Vagina (tissue), 2 donors: ENCODE results near the gene DGLUCY. TPM values are rescaled to one million over a fixed set of nuclear protein-coding genes. Genes with fewer than 3 reads are reported as not detected.
"Not testable (repeated sequence)": the region's sequence is repeated elsewhere in the genome, so short reads cannot be mapped to it uniquely, and the experiment has no call there.

Source experiments
- DNase-seq, 2 donors: peaks; one replicate each; pipeline ENCODE4 v3.0.0-alpha.2; 2017; ENCODE audit errors: extremely low spot score in 2 of 2
- H3K27ac ChIP-seq: fragments of 200-600 bp; sonication (generic); one replicate; pipeline ENCODE4 v1.5.1; 2019
- H3K27me3 ChIP-seq: fragments of 200-600 bp; sonication (generic); one replicate; pipeline ENCODE4 v1.5.1; 2019
- H3K36me3 ChIP-seq, 2 donors: fragments of 200-600 bp; sonication (generic); one replicate each; pipeline ENCODE4 v1.5.1; 2017 to 2019
- H3K4me1 ChIP-seq: fragments of 200-600 bp; sonication (generic); one replicate; pipeline ENCODE4 v1.5.1; 2019
- H3K4me3 ChIP-seq, 2 donors: fragments of 200-600 bp; sonication (generic); 1 replicate in 1 of 2; 2 replicates in 1 of 2; pipeline ENCODE4 v1.5.1; 2016 to 2019
- H3K9me3 ChIP-seq: fragments of 200-600 bp; sonication (generic); one replicate; pipeline ENCODE4 v1.5.1; 2019
- CTCF ChIP-seq, 3 experiments: fragments of 450-650 bp in 2 of 3; fragments of 200-600 bp in 1 of 3; sonication (generic) in 1 of 3; IDR thresholded peaks; one replicate each; pipeline ENCODE4 v1.5.1; 2017 to 2019; ENCODE audit warnings: antibody characterized with exemption in 3 of 3, mild to moderate bottlenecking in 2 of 3, moderate library complexity in 2 of 3
- POLR2A ChIP-seq, 2 donors: fragments of 450-650 bp; IDR thresholded peaks; one replicate each; pipeline ENCODE4 v1.6.1; 2017; ENCODE audit warnings: antibody characterized with exemption in 2 of 2, mild to moderate bottlenecking in 2 of 2, moderate library complexity in 2 of 2
- POLR2AphosphoS5 ChIP-seq, 2 donors: sonication (generic); formaldehyde crosslinking; IDR thresholded peaks; one replicate each; pipeline ENCODE4 v1.9.0; 2017; ENCODE audit warnings: antibody characterized with exemption in 2 of 2, mild to moderate bottlenecking in 2 of 2, low read depth in 1 of 2; ENCODE audit not compliant: insufficient read depth in 1 of 2
- intact Hi-C: fragments of 100-400 bp; cut with DNase I; formaldehyde crosslinking; loops from one replicate; pipeline ENCODE4 v1.15.1; 2023
- total RNA-seq: library from RNA; depleted of rRNA; stranded (reverse); fragments of >200 nt; gene quantifications from one replicate; pipeline ENCODE4 v1.2.3, GENCODE V29; 2016

DGLUCY gene
- total RNA-seq, 1 donor from 2014 or later: 57.0 TPM

- H3K9me3 ChIP-seq: no peaks in the 10 kb centered on the region
- no peak for DNase-seq
- H3K27ac ChIP-seq: no peak overlapping the region
- no peaks in the 10 kb centered on the region for H3K4me1 ChIP-seq
- no peaks in the 10 kb centered on the region for H3K27me3 ChIP-seq
- H3K36me3 ChIP-seq: peaks cover 0 to 37% of the 10 kb centered on the region in 2 donors
- no peak for TF ChIP-seq POLR2A (IDR thresholded peaks at IDR 0.05)
- no peak for TF ChIP-seq CTCF (IDR thresholded peaks at IDR 0.05)
- TF ChIP-seq POLR2AphosphoS5 (IDR thresholded peaks at IDR 0.05; ENCODE audit: insufficient read depth in 1 of 2, low read depth in 1 of 2): no peak
- intact Hi-C loops: no loop called here
- H3K4me3 ChIP-seq: no peak overlapping the region
Measured at GRCh38 chr14:91180611-91181010, 66.7 kb downstream of the DGLUCY start.

GRCh38 chr14:91182753-91183152, 68.9 kb downstream of the DGLUCY start:
- H3K27ac ChIP-seq, DNase-seq, intact Hi-C loops, H3K4me1 ChIP-seq, H3K4me3 ChIP-seq, H3K27me3 ChIP-seq, H3K9me3 ChIP-seq: not testable (repeated sequence)
- peaks cover 0 to 42% of the 10 kb centered on the region in 2 donors for H3K36me3 ChIP-seq

GRCh38 chr14:91184559-91184958, 70.7 kb downstream of the DGLUCY start:
- H3K27ac ChIP-seq: no peak overlapping the region
- DNase-seq: no peak
- H3K27me3 ChIP-seq: no peaks in the 10 kb centered on the region
- H3K4me1 ChIP-seq: no peaks in the 10 kb centered on the region
- H3K9me3 ChIP-seq: no peaks in the 10 kb centered on the region
- intact Hi-C loops: no loop called here
- peaks cover 0 to 53% of the 10 kb centered on the region in 2 donors for H3K36me3 ChIP-seq
- no peak overlapping the region for H3K4me3 ChIP-seq
- no peak for TF ChIP-seq POLR2A (IDR thresholded peaks at IDR 0.05)
- no peak for TF ChIP-seq CTCF (IDR thresholded peaks at IDR 0.05)
- TF ChIP-seq POLR2AphosphoS5 (IDR thresholded peaks at IDR 0.05; ENCODE audit: insufficient read depth in 1 of 2, low read depth in 1 of 2): no peak

GRCh38 chr14:91185721-91186120, 71.8 kb downstream of the DGLUCY start:
- intact Hi-C loops: no loop called here
- H3K4me3 ChIP-seq: no peak overlapping the region
- TF ChIP-seq POLR2AphosphoS5 (IDR thresholded peaks at IDR 0.05; ENCODE audit: insufficient read depth in 1 of 2, low read depth in 1 of 2): no peak
- H3K27me3 ChIP-seq: no peaks in the 10 kb centered on the region
- H3K4me1 ChIP-seq: no peaks in the 10 kb centered on the region
- peaks cover 0 to 58% of the 10 kb centered on the region in 2 donors for H3K36me3 ChIP-seq
- no peak for DNase-seq
- H3K27ac ChIP-seq: no peak overlapping the region
- H3K9me3 ChIP-seq: no peaks in the 10 kb centered on the region

GRCh38 chr14:91186515-91187066, 72.7 kb downstream of the DGLUCY start:
- no peak overlapping the region for H3K4me3 ChIP-seq
- no peaks in the 10 kb centered on the region for H3K27me3 ChIP-seq
- no peak for DNase-seq
- no peak overlapping the region for H3K27ac ChIP-seq
- H3K4me1 ChIP-seq: no peaks in the 10 kb centered on the region
- no peaks in the 10 kb centered on the region for H3K9me3 ChIP-seq
- TF ChIP-seq POLR2A (IDR thresholded peaks at IDR 0.05) (no peak), CTCF (IDR thresholded peaks at IDR 0.05) (no peak), POLR2AphosphoS5 (IDR thresholded peaks at IDR 0.05; ENCODE audit: insufficient read depth in 1 of 2, low read depth in 1 of 2) (no peak)
- intact Hi-C loops: no loop called here
- peaks cover 0 to 53% of the 10 kb centered on the region in 2 donors for H3K36me3 ChIP-seq

GRCh38 chr14:91187271-91187670, 73.4 kb downstream of the DGLUCY start:
- TF ChIP-seq POLR2AphosphoS5 (IDR thresholded peaks at IDR 0.05; ENCODE audit: insufficient read depth in 1 of 2, low read depth in 1 of 2): no peak
- TF ChIP-seq CTCF (IDR thresholded peaks at IDR 0.05): no peak
- TF ChIP-seq POLR2A (IDR thresholded peaks at IDR 0.05): no peak
- H3K27ac ChIP-seq: no peak overlapping the region
- no peak overlapping the region for H3K4me3 ChIP-seq
- H3K36me3 ChIP-seq: peaks cover 0 to 47% of the 10 kb centered on the region in 2 donors
- H3K9me3 ChIP-seq: no peaks in the 10 kb centered on the region
- no peaks in the 10 kb centered on the region for H3K27me3 ChIP-seq
- no peaks in the 10 kb centered on the region for H3K4me1 ChIP-seq
- intact Hi-C loops: no loop called here
- no peak for DNase-seq
